ENCODE measurements around the gene TATDN3. TPM values are rescaled to one million over a fixed set of nuclear protein-coding genes. Genes with fewer than 3 reads are reported as not detected.

TATDN3 gene
- total and polyA plus RNA-seq, 2 of the 8 experiments (the other 6 are each of a cell fraction or from before 2014, with no cell fraction given) = 6.9 to 19.4 TPM

GRCh38 chr1:212816567-212817278 is 25.0 kb downstream of the TATDN3 start:
- no peak overlapping the region for H3K18ac ChIP-seq (ENCODE audit: extremely low read depth, low read length)
- DNase-seq (ENCODE audit: low read depth in 1 of 2, low spot score in 2 of 2) (no peak), FAIRE-seq (no peak)
- H3K4me2 ChIP-seq (ENCODE audit: insufficient read depth in 1 of 2, low read depth in 2 of 2, low read length in 2 of 2) = no peak overlapping the region
- H2BK15ac ChIP-seq (ENCODE audit: low read length) = no peak overlapping the region
- no peaks in the 10 kb centered on the region for H3K79me1 ChIP-seq (ENCODE audit: low read depth, low read length)
- no peak overlapping the region for H3K27ac ChIP-seq (ENCODE audit: low read depth, low read length)
- no peaks in the 10 kb centered on the region; a peak in 1 of 7 replicates for H3K4me1 ChIP-seq (replicated peaks in 1 of 4; ENCODE audit: control insufficient read depth in 3 of 4, insufficient read depth in 4 of 4, low read length in 3 of 4)
- H3K79me2 ChIP-seq (ENCODE audit: control insufficient read depth in 1 of 2, insufficient read depth in 2 of 2, low read length in 2 of 2) = no peaks in the 10 kb centered on the region
- H4K8ac ChIP-seq (ENCODE audit: extremely low read depth, insufficient read depth, low read length) = no peak overlapping the region
- no peak overlapping the region for H2BK20ac ChIP-seq (ENCODE audit: low read length)
- no peak overlapping the region for H2BK120ac ChIP-seq (replicated peaks; ENCODE audit: low read depth, low read length)
- no peak overlapping the region for H2BK12ac ChIP-seq (ENCODE audit: low read depth, low read length)
- no peak overlapping the region for H3K9ac ChIP-seq (replicated peaks in 1 of 4; ENCODE audit: extremely low read depth in 1 of 4, low read depth in 3 of 4, low read length in 3 of 4)
- no peak overlapping the region for H4K5ac ChIP-seq (ENCODE audit: insufficient read length, low read depth, low read length)
- H3K9me3 ChIP-seq (ENCODE audit: insufficient read depth in 2 of 2, low read depth in 1 of 2, low read length in 1 of 2) = no peaks in the 10 kb centered on the region
- H3K23ac ChIP-seq (ENCODE audit: insufficient read length) = no peak overlapping the region
- H3K56ac ChIP-seq (replicated peaks; ENCODE audit: insufficient read length, low read depth, low read length) = no peak overlapping the region
- 90% methylated on average over 3 of the region's 3 CpGs; no CpG with 5 or more reads in 1 of the 2 experiments for WGBS, 2 experiments (ENCODE audit: extremely low coverage in 1 of 2, insufficient coverage in 1 of 2, insufficient read length in 1 of 2, insufficient replicate concordance in 2 of 2, low coverage in 1 of 2, low lambda C conversion rate in 2 of 2, missing lambda C conversion rate in 1 of 2)
- H3K14ac ChIP-seq (ENCODE audit: insufficient read length) = no peak overlapping the region
- POLR2A ChIA-PET (ENCODE audit: partially characterized antibody) = interaction anchor here (1.3 to 1.5 kb wide), 2 partner anchors 58 to 75 kb away, joined by 3 read pairs; no protein-coding TSS in a partner anchor
- no peaks in the 10 kb centered on the region for H4K20me1 ChIP-seq (replicated peaks in 1 of 2; ENCODE audit: control insufficient read depth in 1 of 2, insufficient read depth in 2 of 2, low read length in 2 of 2)
- H3K4me3 ChIP-seq (ENCODE audit: extremely low read depth in 1 of 4, insufficient read depth in 2 of 4, low read depth in 3 of 4, low read length in 4 of 4) = no peak overlapping the region
- no peak overlapping the region for H2AK5ac ChIP-seq (ENCODE audit: low read depth, low read length)
- CTCF ChIA-PET (ENCODE audit: partially characterized antibody) = interaction anchor here (0.5 to 1.6 kb wide), 3 partner anchors 14 to 137 kb away, joined by 3 to 4 read pairs (median 3); no protein-coding TSS in a partner anchor
- no peak overlapping the region for H2AFZ ChIP-seq (ENCODE audit: low read length)
- H3K36me3 ChIP-seq (ENCODE audit: control insufficient read depth in 2 of 4, insufficient read depth in 4 of 4, low read length in 3 of 4) = no peaks in the 10 kb centered on the region; a peak in 1 of 8 replicates
- no peak overlapping the region for H2BK5ac ChIP-seq (ENCODE audit: low read depth, low read length)
- no peaks in the 10 kb centered on the region for H3K23me2 ChIP-seq (ENCODE audit: low read depth, low read length)
- H3K27me3 ChIP-seq (replicated peaks in 1 of 4; ENCODE audit: control insufficient read depth in 3 of 4, extremely low read depth in 1 of 4, insufficient read depth in 3 of 4, low read length in 3 of 4) = no peaks in the 10 kb centered on the region
- H3K4ac ChIP-seq (replicated peaks; ENCODE audit: insufficient read length, low read depth, low read length) = no peak overlapping the region
- H4K91ac ChIP-seq (replicated peaks; ENCODE audit: insufficient read length, low read length) = no peak overlapping the region
- no peak for TF ChIP-seq BACH1 (IDR thresholded peaks at IDR 0.05; ENCODE audit: low read length)
- no peak for TF ChIP-seq BRCA1 (IDR thresholded peaks at IDR 0.05; ENCODE audit: low read depth, low read length)
- TF ChIP-seq ATF2 (IDR thresholded peaks at IDR 0.05; ENCODE audit: low read length) = no peak
- TF ChIP-seq RAD21 (IDR thresholded peaks at IDR 0.05 in 1 of 2, conservative IDR thresholded peaks at IDR 0.05 in 1 of 2; ENCODE audit: low read depth in 2 of 2, low read length in 2 of 2) = no peak
- no peak for TF ChIP-seq POU5F1 (IDR thresholded peaks at IDR 0.05; ENCODE audit: low read depth, low read length)
- TF ChIP-seq NRF1 (IDR thresholded peaks at IDR 0.05; ENCODE audit: low read depth, low read length) = no peak
- TF ChIP-seq FOSL1 (IDR thresholded peaks at IDR 0.05; ENCODE audit: insufficient read depth, low read depth, low read length) = no peak
- no peak for TF ChIP-seq MAFK (IDR thresholded peaks at IDR 0.05; ENCODE audit: low read depth, low read length)
- TF ChIP-seq SAP30 (IDR thresholded peaks at IDR 0.05; ENCODE audit: insufficient read depth, insufficient replicate concordance, low read length) = no peak
- no peak for TF ChIP-seq SIX5 (IDR thresholded peaks at IDR 0.05; ENCODE audit: low read depth, low read length)
- TF ChIP-seq SUZ12 (IDR thresholded peaks at IDR 0.05; ENCODE audit: low read length) = no peak
